HEK293 (cell line): ENCODE measurements around the gene AGAP1.

Source experiments
- CTCF ChIA-PET: fragments of 350-600 bp; formaldehyde crosslinking; extraction: SDS; loops from one replicate; lab custom pipeline; 2021; ENCODE audit warnings: antibody characterized with exemption; lab: Yijun Ruan, JAX
- POLR2A ChIA-PET: fragments of 300-600 bp; formaldehyde crosslinking; extraction: SDS; loops from one replicate; lab custom pipeline; 2020; ENCODE audit warnings: antibody characterized with exemption, inconsistent platforms; lab: Yijun Ruan, JAX
- H3K27ac ChIP-seq: fragments of 200-500 bp; sonication (Bioruptor generic); 2 replicates; pipeline ENCODE4 v1.5.1; 2014; ENCODE audit warnings: low read depth, low read length, control low read depth, inconsistent platforms; ENCODE audit errors: extremely low read depth
- H3K36me3 ChIP-seq, 2 experiments: fragments of 200-500 bp in 1 of 2; sonication (Bioruptor generic) in 1 of 2; 1 replicate in 1 of 2; 2 replicates in 1 of 2; pipeline ENCODE4 v1.5.1; 2014 to 2017; ENCODE audit warnings: inconsistent platforms in 2 of 2, low read length in 2 of 2; ENCODE audit not compliant: control insufficient read depth in 2 of 2, insufficient read depth in 1 of 2
- H3K4me1 ChIP-seq: fragments of 200-500 bp; sonication (Bioruptor generic); 2 replicates; pipeline ENCODE4 v1.5.1; 2014; ENCODE audit warnings: mild to moderate bottlenecking, low read length, inconsistent platforms; ENCODE audit not compliant: control insufficient read depth, insufficient read depth
- H3K4me3 ChIP-seq: 2 replicates; pipeline ENCODE4 v1.5.1; 2011; ENCODE audit warnings: low read depth, mild to moderate bottlenecking, control low read depth, low read length, moderate library complexity
- H3K9me3 ChIP-seq: fragments of 200-500 bp; sonication (Bioruptor generic); 2 replicates; pipeline ENCODE4 v1.5.1; 2014; ENCODE audit warnings: low read depth, low read length, inconsistent platforms; ENCODE audit not compliant: control insufficient read depth, insufficient read depth
- ATF2 ChIP-seq: fragments of 450-650 bp; formaldehyde crosslinking; IDR thresholded peaks from 2 replicates; pipeline ENCODE4 v1.5.1; 2016; ENCODE audit warnings: missing biosample characterization, missing genetic modification characterization, low read depth
- BCL6B ChIP-seq: fragments of 450-650 bp; formaldehyde crosslinking; IDR thresholded peaks from 2 replicates; pipeline ENCODE4 v1.5.1; 2017; ENCODE audit warnings: missing biosample characterization, missing genetic modification characterization
- KLF9 ChIP-seq: fragments of 450-650 bp; formaldehyde crosslinking; IDR thresholded peaks from 2 replicates; pipeline ENCODE4 v1.5.1; 2016; ENCODE audit warnings: missing biosample characterization, missing genetic modification characterization, low read depth
- OSR2 ChIP-seq: fragments of 450-650 bp; formaldehyde crosslinking; IDR thresholded peaks from 2 replicates; pipeline ENCODE4 v1.5.1; 2016; ENCODE audit warnings: missing biosample characterization, missing genetic modification characterization
- PRDM10 ChIP-seq: fragments of 450-650 bp; formaldehyde crosslinking; IDR thresholded peaks from 2 replicates; pipeline ENCODE4 v1.5.1; 2016; ENCODE audit warnings: missing biosample characterization, missing genetic modification characterization
- REPIN1 ChIP-seq: fragments of 450-650 bp; formaldehyde crosslinking; IDR thresholded peaks from 2 replicates; pipeline ENCODE4 v1.5.1; 2017; ENCODE audit warnings: missing biosample characterization, missing genetic modification characterization, low read depth
- SP3 ChIP-seq: fragments of 450-650 bp; formaldehyde crosslinking; IDR thresholded peaks from 2 replicates; pipeline ENCODE4 v1.5.1; 2016; ENCODE audit warnings: missing biosample characterization, missing genetic modification characterization
- WT1 ChIP-seq: fragments of 450-650 bp; formaldehyde crosslinking; IDR thresholded peaks from 2 replicates; pipeline ENCODE4 v1.5.1; 2016; ENCODE audit warnings: missing biosample characterization, missing genetic modification characterization
- YY1 ChIP-seq: fragments of 450-650 bp; formaldehyde crosslinking; IDR thresholded peaks from 2 replicates; pipeline ENCODE4 v1.5.1; 2018; ENCODE audit warnings: missing biosample characterization, missing genetic modification characterization
- ZIC2 ChIP-seq: fragments of 450-650 bp; formaldehyde crosslinking; IDR thresholded peaks from 2 replicates; pipeline ENCODE4 v1.5.1; 2016; ENCODE audit warnings: missing biosample characterization, missing genetic modification characterization
- ZNF10 ChIP-seq: fragments of 450-650 bp; formaldehyde crosslinking; IDR thresholded peaks from 2 replicates; pipeline ENCODE4 v1.5.1; 2017; ENCODE audit warnings: missing biosample characterization, missing genetic modification characterization
- ZNF155 ChIP-seq: fragments of 450-650 bp; formaldehyde crosslinking; IDR thresholded peaks from 2 replicates; pipeline ENCODE4 v1.5.1; 2016; ENCODE audit warnings: missing biosample characterization, missing genetic modification characterization
- ZNF248 ChIP-seq: fragments of 450-650 bp; formaldehyde crosslinking; IDR thresholded peaks from 2 replicates; pipeline ENCODE4 v1.5.1; 2017; ENCODE audit warnings: missing biosample characterization, missing genetic modification characterization
- ZNF416 ChIP-seq: fragments of 450-650 bp; formaldehyde crosslinking; IDR thresholded peaks from 2 replicates; pipeline ENCODE4 v1.5.1; 2016; ENCODE audit warnings: missing biosample characterization, missing genetic modification characterization
- ZNF473 ChIP-seq: fragments of 450-650 bp; formaldehyde crosslinking; IDR thresholded peaks from 2 replicates; pipeline ENCODE4 v1.5.1; 2017; ENCODE audit warnings: missing biosample characterization, missing genetic modification characterization
- ZNF530 ChIP-seq: fragments of 450-650 bp; formaldehyde crosslinking; IDR thresholded peaks from 2 replicates; pipeline ENCODE4 v1.5.1; 2016; ENCODE audit warnings: low read depth, missing biosample characterization, missing genetic modification characterization
- ZNF544 ChIP-seq: fragments of 450-650 bp; formaldehyde crosslinking; IDR thresholded peaks from 2 replicates; pipeline ENCODE4 v1.5.0; 2017; ENCODE audit warnings: missing biosample characterization, missing genetic modification characterization
- ZNF549 ChIP-seq: fragments of 450-650 bp; IDR thresholded peaks from 2 replicates; pipeline ENCODE4 v1.5.1; 2018; ENCODE audit warnings: missing biosample characterization, missing genetic modification characterization, mild to moderate bottlenecking, inconsistent platforms, moderate library complexity
- ZNF585B ChIP-seq: fragments of 450-650 bp; formaldehyde crosslinking; IDR thresholded peaks from 2 replicates; pipeline ENCODE4 v1.5.1; 2016; ENCODE audit warnings: missing biosample characterization, missing genetic modification characterization
- ZNF626 ChIP-seq: fragments of 450-650 bp; sonication (Bioruptor Pico); formaldehyde crosslinking; IDR thresholded peaks from 2 replicates; pipeline ENCODE4 v1.5.1; 2018; ENCODE audit warnings: missing biosample characterization, missing genetic modification characterization, inconsistent platforms
- ZNF639 ChIP-seq: fragments of 450-650 bp; formaldehyde crosslinking; IDR thresholded peaks from 2 replicates; pipeline ENCODE4 v1.5.1; 2016; ENCODE audit warnings: missing biosample characterization, missing genetic modification characterization
- ZNF776 ChIP-seq: fragments of 450-650 bp; formaldehyde crosslinking; IDR thresholded peaks from 2 replicates; pipeline ENCODE4 v1.5.0; 2017; ENCODE audit warnings: missing biosample characterization, missing genetic modification characterization, borderline replicate concordance

The AGAP1 gene

GRCh38 chr2:236109061-236109460, 615.2 kb downstream of the AGAP1 start (continued):
- no peak for TF ChIP-seq ZNF639 (tag by site-specific recombination)
- TF ChIP-seq ZNF155 (tag by site-specific recombination): no peak
- no peak for TF ChIP-seq OSR2 (tag by site-specific recombination)
- no peak for TF ChIP-seq ZNF544 (tag by site-specific recombination)
- no peak for TF ChIP-seq ZNF776 (tag by site-specific recombination)
- TF ChIP-seq ZNF626 (tag by site-specific recombination): no peak
- TF ChIP-seq ZIC2 (tag by site-specific recombination): no peak
- no peak for TF ChIP-seq ZNF248 (tag by site-specific recombination)
- TF ChIP-seq WT1: no peak
- TF ChIP-seq PRDM10: no peak

- CTCF ChIA-PET: no interaction called here
- TF ChIP-seq ZNF473 (no peak), YY1 (tag by site-specific recombination) (no peak), BCL6B (tag by site-specific recombination) (no peak), ZNF549 (tag by site-specific recombination) (no peak), KLF9 (tag by site-specific recombination) (no peak), SP3 (no peak), ZNF585B (no peak), REPIN1 (tag by site-specific recombination) (no peak), ATF2 (tag by site-specific recombination) (no peak), ZNF10 (tag by site-specific recombination) (no peak), ZNF416 (tag by site-specific recombination) (no peak), ZNF530 (no peak)
- TF ChIP-seq, all 188 proteins: peak for 0
- Histone ChIP-seq H3K27ac (no peak overlapping the region), H3K4me1 (no peaks in the 10 kb centered on the region), H3K9me3 (no peaks in the 10 kb centered on the region), H3K36me3 (no peaks in the 10 kb centered on the region), H3K4me3 (no peak overlapping the region)
- POLR2A ChIA-PET: no interaction called here
Measured at GRCh38 chr2:236109473-236109872, 615.6 kb downstream of the AGAP1 start.
